GM23338 (cell line): ENCODE measurements around the gene GET4. TPM values are rescaled to one million over a fixed set of nuclear protein-coding genes. Genes with fewer than 3 reads are reported as not detected.

Experiments used
- ATAC-seq: fragments of 200-7000 bp; cut with Tn5 transposase; 3 replicates; pipeline ENCODE4 v1.9.1; 2020
- DNase-seq: peaks from one replicate; pipeline ENCODE4 v3.0.0-alpha.2; 2015; ENCODE audit warnings: low spot score
- H2AFZ ChIP-seq: fragments of 200-600 bp; sonication (generic); 2 replicates; pipeline ENCODE4 v1.8.0; 2016; ENCODE audit warnings: antibody characterized with exemption, mild to moderate bottlenecking, moderate library complexity
- H3F3A ChIP-seq: fragments of 200-600 bp; sonication (generic); replicated peaks from 2 replicates; pipeline ENCODE4 v1.8.0; 2017; ENCODE audit warnings: antibody characterized with exemption, mixed run types, low read depth
- H3K27ac ChIP-seq: fragments of 200-600 bp; sonication (generic); 2 replicates; pipeline ENCODE4 v1.6.1; 2016; ENCODE audit warnings: low read depth
- H3K27me3 ChIP-seq: fragments of 200-600 bp; sonication (generic); 2 replicates; pipeline ENCODE4 v1.8.0; 2016; ENCODE audit warnings: mild to moderate bottlenecking, mixed run types, moderate library complexity; ENCODE audit not compliant: insufficient read depth
- H3K36me3 ChIP-seq: fragments of 200-600 bp; sonication (generic); 2 replicates; pipeline ENCODE4 v1.8.0; 2016; ENCODE audit warnings: mild to moderate bottlenecking; ENCODE audit not compliant: insufficient read depth
- H3K4me1 ChIP-seq: fragments of 200-600 bp; sonication (generic); 2 replicates; pipeline ENCODE4 v1.8.0; 2016; ENCODE audit warnings: mild to moderate bottlenecking, moderate library complexity; ENCODE audit not compliant: insufficient read depth
- H3K4me2 ChIP-seq: fragments of 200-600 bp; sonication (generic); 2 replicates; pipeline ENCODE4 v1.7.1; 2017; ENCODE audit warnings: mixed run types
- H3K4me3 ChIP-seq: fragments of 200-600 bp; sonication (generic); 2 replicates; pipeline ENCODE4 v1.6.1; 2016; ENCODE audit warnings: mixed run types
- H3K79me2 ChIP-seq: fragments of 200-600 bp; sonication (generic); replicated peaks from 2 replicates; pipeline ENCODE4 v1.8.0; 2017; ENCODE audit warnings: mild to moderate bottlenecking; ENCODE audit not compliant: insufficient read depth
- H3K9me2 ChIP-seq: fragments of 200-600 bp; sonication (generic); 2 replicates; pipeline ENCODE4 v1.8.0; 2017; ENCODE audit not compliant: insufficient read depth
- H4K20me1 ChIP-seq: fragments of 200-600 bp; sonication (generic); replicated peaks from 2 replicates; pipeline ENCODE4 v1.8.0; 2017; ENCODE audit warnings: mild to moderate bottlenecking; ENCODE audit not compliant: insufficient read depth
- H3K27ac Mint-ChIP-seq: 2 replicates; pipeline ENCODE4 v1.8.0; 2020; ENCODE audit warnings: inconsistent platforms, mild to moderate bottlenecking, moderate library complexity, mixed read lengths
- H3K27me3 Mint-ChIP-seq: 3 replicates; pipeline ENCODE4 v1.8.0; 2022; ENCODE audit warnings: low read depth, mild to moderate bottlenecking, moderate library complexity, mixed read lengths, inconsistent platforms; ENCODE audit not compliant: insufficient read depth, poor library complexity
- H3K36me3 Mint-ChIP-seq: 3 replicates; pipeline ENCODE4 v1.8.0; 2021; ENCODE audit warnings: low read depth, mild to moderate bottlenecking, inconsistent platforms, moderate library complexity, mixed read lengths
- H3K4me1 Mint-ChIP-seq: 3 replicates; pipeline ENCODE4 v1.8.0; 2020; ENCODE audit warnings: mild to moderate bottlenecking, inconsistent platforms, mixed read lengths
- H3K4me3 Mint-ChIP-seq: 3 replicates; pipeline ENCODE4 v1.8.0; 2021; ENCODE audit warnings: moderate library complexity, mild to moderate bottlenecking, inconsistent platforms, mixed read lengths
- H3K9me3 Mint-ChIP-seq: 3 replicates; pipeline ENCODE4 v1.8.0; 2020; ENCODE audit warnings: moderate library complexity, mild to moderate bottlenecking, inconsistent platforms, mixed read lengths
- CREB1 ChIP-seq: fragments of 250-450 bp; sonication (Bioruptor Pico); IDR thresholded peaks from 2 replicates; pipeline ENCODE4 v1.5.0; 2020; ENCODE audit warnings: low read depth, mild to moderate bottlenecking, moderate library complexity
- CTCF ChIP-seq, 2 experiments: fragments of 200-600 bp in 1 of 2; sonication (generic) in 1 of 2; conservative IDR thresholded peaks; 2 replicates each; pipeline versions ENCODE4 v1.5.1 to v1.6.1; 2016 to 2017; ENCODE audit warnings: antibody characterized with exemption in 2 of 2, low read depth in 2 of 2, mild to moderate bottlenecking in 2 of 2, moderate library complexity in 1 of 2
- ETS1 ChIP-seq: IDR thresholded peaks from 2 replicates; pipeline ENCODE4 v1.6.1; 2016; ENCODE audit warnings: antibody characterized with exemption
- EZH2 ChIP-seq: fragments of 200-600 bp; sonication (generic); IDR thresholded peaks from one replicate; pipeline ENCODE4 v1.8.0; 2017; ENCODE audit warnings: antibody characterized with exemption, mild to moderate bottlenecking, low read depth; ENCODE audit not compliant: unreplicated experiment
- EZH2phosphoT487 ChIP-seq: fragments of 200-600 bp; sonication (generic); IDR thresholded peaks from one replicate; pipeline ENCODE4 v1.8.1; 2018; ENCODE audit warnings: antibody characterized with exemption; ENCODE audit not compliant: unreplicated experiment
- NANOG ChIP-seq: IDR thresholded peaks from 2 replicates; pipeline ENCODE4 v1.6.1; 2016; ENCODE audit warnings: antibody characterized with exemption, borderline replicate concordance
- POLR2AphosphoS5 ChIP-seq: IDR thresholded peaks from 2 replicates; pipeline ENCODE4 v1.6.1; 2016; ENCODE audit warnings: antibody characterized with exemption, low read depth
- REST ChIP-seq: IDR thresholded peaks from one replicate; pipeline ENCODE4 v1.6.1; 2018; ENCODE audit warnings: antibody characterized with exemption; ENCODE audit not compliant: unreplicated experiment
- STAT1 ChIP-seq: IDR thresholded peaks from one replicate; pipeline ENCODE4 v1.6.1; 2016; ENCODE audit warnings: antibody characterized with exemption; ENCODE audit not compliant: unreplicated experiment
- ZNF114 ChIP-seq: fragments of 250-450 bp; sonication (Bioruptor Pico); IDR thresholded peaks from 2 replicates; pipeline ENCODE4 v1.5.0; 2020; ENCODE audit warnings: mild to moderate bottlenecking, moderate library complexity
- polyA plus RNA-seq: library from polyadenylated mRNA; unstranded; fragments of >200 nt; fragmentation: Nextera tagmentation; extraction: Ambion mirVana; gene quantifications from 2 replicates; pipeline ENCODE4 v1.2.1, GENCODE V29; 2016
- total RNA-seq: library from RNA; depleted of rRNA; stranded (reverse); fragments of >200 nt; shearing (Covaris generic); gene quantifications from 2 replicates; pipeline ENCODE4 v1.2.3, GENCODE V29; 2014

GET4 gene
- total and polyA plus RNA-seq, 2 experiments from 2014 or later: 48.0 to 79.1 TPM

GRCh38 chr7:920351-921070 is 44.2 kb downstream of the GET4 start:
- no peaks in the 10 kb centered on the region for H3K9me3 Mint-ChIP-seq
- no peak overlapping the region for H2AFZ ChIP-seq
- peaks cover 10% of the 10 kb centered on the region for H3K27me3 Mint-ChIP-seq
- H3K79me2 ChIP-seq: no peaks in the 10 kb centered on the region
- H3K27me3 ChIP-seq: no peaks in the 10 kb centered on the region
- no peaks in the 10 kb centered on the region for H3K9me2 ChIP-seq
- TF ChIP-seq EZH2 (no peak), ZNF114 (CRISPR knock-in tag) (no peak), EZH2phosphoT487 (no peak), NANOG (no peak), POLR2AphosphoS5 (no peak), REST (no peak), ETS1 (no peak), STAT1 (no peak), CREB1 (CRISPR knock-in tag) (no peak)
- no peak overlapping the region for H3K4me2 ChIP-seq
- H3K36me3 Mint-ChIP-seq: no peaks in the 10 kb centered on the region
- DNase-seq (no peak), ATAC-seq (no peak)
- no peak overlapping the region for H3K27ac Mint-ChIP-seq
- no peaks in the 10 kb centered on the region for H3K4me1 ChIP-seq
- H3K4me3 Mint-ChIP-seq: no peak overlapping the region
- H3K4me1 Mint-ChIP-seq: no peaks in the 10 kb centered on the region; the same call in 1 of the 3 replicates
- H3F3A ChIP-seq: no peaks in the 10 kb centered on the region
- H4K20me1 ChIP-seq: no peaks in the 10 kb centered on the region
- H3K4me3 ChIP-seq: no peak overlapping the region
- H3K27ac ChIP-seq: no peak overlapping the region
- no peaks in the 10 kb centered on the region for H3K36me3 ChIP-seq

GRCh38 chr7:921071-921461 is 44.7 kb downstream of the GET4 start:
- Histone ChIP-seq H3K79me2 (no peaks in the 10 kb centered on the region), H3K4me2 (no peak overlapping the region), H3K27ac (no peak overlapping the region), H3K9me2 (no peaks in the 10 kb centered on the region), H3K27me3 (no peaks in the 10 kb centered on the region), H3K4me3 (no peak overlapping the region), H4K20me1 (no peaks in the 10 kb centered on the region), H3K4me1 (no peaks in the 10 kb centered on the region), H3F3A (no peaks in the 10 kb centered on the region), H3K36me3 (no peaks in the 10 kb centered on the region), H2AFZ (no peak overlapping the region)
- no peak overlapping the region for H3K4me3 Mint-ChIP-seq
- H3K27ac Mint-ChIP-seq: no peak overlapping the region
- no peaks in the 10 kb centered on the region for H3K36me3 Mint-ChIP-seq
- H3K27me3 Mint-ChIP-seq: peaks cover 8% of the 10 kb centered on the region
- ATAC-seq (no peak), DNase-seq (no peak)
- H3K4me1 Mint-ChIP-seq: no peaks in the 10 kb centered on the region; the same call in 1 of the 3 replicates
- TF ChIP-seq POLR2AphosphoS5: no peak
- no peak for TF ChIP-seq CTCF (conservative IDR thresholded peaks at IDR 0.05; ENCODE audit: low read depth in 2 of 2)
- no peak for TF ChIP-seq ZNF114 (CRISPR knock-in tag)
- TF ChIP-seq NANOG: no peak
- TF ChIP-seq ETS1: no peak
- H3K9me3 Mint-ChIP-seq: no peaks in the 10 kb centered on the region
